Mesenchymal stem cell (in vitro differentiated cells and primary cell): ENCODE measurements around the gene NDST1.
A peak's percentile ranks its signal among the peaks of the same experiment; 100 is the strongest.
"Not testable (repeated sequence)": the region's sequence is repeated elsewhere in the genome, so short reads cannot be mapped to it uniquely, and the experiment has no call there.

ENCODE experiments used
- DNase-seq: peaks from one replicate; pipeline ENCODE4 v3.0.0-alpha.2; 2013
- H2AFZ ChIP-seq: one replicate; pipeline ENCODE4 v1.6.1; 2013; ENCODE audit warnings: low read depth, mild to moderate bottlenecking, control low read depth, inconsistent platforms, low read length, moderate library complexity
- H2AK5ac ChIP-seq: 2 replicates; pipeline ENCODE4 v1.6.1; 2013; ENCODE audit warnings: low read length, moderate library complexity, mild to moderate bottlenecking, inconsistent platforms; ENCODE audit not compliant: severe bottlenecking
- H2BK120ac ChIP-seq: one replicate; pipeline ENCODE4 v1.6.1; 2013; ENCODE audit warnings: low read depth, mild to moderate bottlenecking, inconsistent platforms, low read length, moderate library complexity
- H2BK12ac ChIP-seq, 2 experiments: one replicate each; pipeline ENCODE4 v1.6.1; 2013; ENCODE audit warnings: inconsistent platforms in 2 of 2, low read length in 2 of 2, mild to moderate bottlenecking in 2 of 2, moderate library complexity in 2 of 2, control low read depth in 1 of 2
- H2BK15ac ChIP-seq: one replicate; pipeline ENCODE4 v1.6.1; 2013; ENCODE audit warnings: mild to moderate bottlenecking, low read depth, inconsistent platforms; ENCODE audit not compliant: poor library complexity, severe bottlenecking
- H2BK5ac ChIP-seq: 2 replicates; pipeline ENCODE4 v1.6.1; 2013; ENCODE audit warnings: low read depth, mild to moderate bottlenecking, low read length, control low read depth, inconsistent platforms; ENCODE audit not compliant: poor library complexity, severe bottlenecking
- H3K14ac ChIP-seq, 2 experiments: one replicate each; pipeline ENCODE4 v1.6.1; 2013; ENCODE audit warnings: inconsistent platforms in 2 of 2, low read length in 2 of 2, control low read depth in 1 of 2, mild to moderate bottlenecking in 1 of 2, moderate library complexity in 1 of 2
- H3K18ac ChIP-seq, 2 experiments: one replicate each; pipeline ENCODE4 v1.6.1; 2013; ENCODE audit warnings: inconsistent platforms in 2 of 2, low read length in 2 of 2, control low read depth in 1 of 2, low read depth in 1 of 2, mild to moderate bottlenecking in 1 of 2
- H3K23ac ChIP-seq, 2 experiments: one replicate each; pipeline ENCODE4 v1.6.1; 2013; ENCODE audit warnings: inconsistent platforms in 2 of 2, low read length in 2 of 2, mild to moderate bottlenecking in 2 of 2, moderate library complexity in 2 of 2, control low read depth in 1 of 2
- H3K27ac ChIP-seq: 2 replicates; pipeline ENCODE4 v1.5.1; 2013; ENCODE audit warnings: mild to moderate bottlenecking, moderate library complexity, low read length, control low read depth, inconsistent platforms; ENCODE audit not compliant: poor library complexity, severe bottlenecking
- H3K27me3 ChIP-seq, 2 experiments: 2 replicates each; pipeline versions ENCODE4 v1.6.1 to v1.7.0; 2013; ENCODE audit warnings: low read length in 2 of 2, mild to moderate bottlenecking in 2 of 2, moderate library complexity in 2 of 2, control low read depth in 1 of 2, inconsistent platforms in 1 of 2; ENCODE audit not compliant: control insufficient read depth in 1 of 2, insufficient read depth in 1 of 2
- H3K36me3 ChIP-seq, 2 experiments: 2 replicates each; pipeline versions ENCODE4 v1.6.1 to v1.7.0; 2013; ENCODE audit warnings: low read length in 2 of 2, control low read depth in 1 of 2, inconsistent platforms in 1 of 2, low read depth in 1 of 2, mild to moderate bottlenecking in 1 of 2; ENCODE audit not compliant: insufficient read depth in 2 of 2, control insufficient read depth in 1 of 2
- H3K4ac ChIP-seq, 2 experiments: one replicate each; pipeline ENCODE4 v1.6.1; 2013; ENCODE audit warnings: inconsistent platforms in 2 of 2, low read length in 2 of 2, mild to moderate bottlenecking in 2 of 2, moderate library complexity in 2 of 2, control low read depth in 1 of 2, low read depth in 1 of 2
- H3K4me1 ChIP-seq: 2 replicates; pipeline ENCODE4 v1.6.1; 2013; ENCODE audit warnings: low read depth, low read length, control low read depth; ENCODE audit not compliant: control insufficient read depth, insufficient read depth
- H3K4me2 ChIP-seq: 2 replicates; pipeline ENCODE4 v1.6.1; 2013; ENCODE audit warnings: low read length, mild to moderate bottlenecking, inconsistent platforms; ENCODE audit not compliant: poor library complexity, severe bottlenecking
- H3K4me3 ChIP-seq, 2 experiments: 2 replicates each; pipeline versions ENCODE4 v1.5.1 to v1.7.0; 2013; ENCODE audit warnings: low read length in 2 of 2, mild to moderate bottlenecking in 2 of 2, control low read depth in 1 of 2, low read depth in 1 of 2; ENCODE audit not compliant: insufficient read depth in 1 of 2
- H3K79me1 ChIP-seq: replicated peaks from 2 replicates; pipeline ENCODE4 v1.6.1; 2013; ENCODE audit warnings: mild to moderate bottlenecking, control low read depth, low read length, inconsistent platforms; ENCODE audit not compliant: poor library complexity, severe bottlenecking
- H3K9ac ChIP-seq: 2 replicates; pipeline ENCODE4 v1.7.0; 2013; ENCODE audit warnings: mild to moderate bottlenecking, low read length, moderate library complexity
- H3K9me3 ChIP-seq: 2 replicates; pipeline ENCODE4 v1.7.0; 2013; ENCODE audit warnings: mild to moderate bottlenecking, low read length; ENCODE audit not compliant: control insufficient read depth
- H4K8ac ChIP-seq: one replicate; pipeline ENCODE4 v1.6.1; 2013; ENCODE audit warnings: inconsistent platforms, mild to moderate bottlenecking, low read length, moderate library complexity
- H4K91ac ChIP-seq: one replicate; pipeline ENCODE4 v1.6.1; 2013; ENCODE audit warnings: mild to moderate bottlenecking, low read length, inconsistent platforms
- WGBS: methylation state at CpG from one replicate; pipeline ENCODE4 v1.1.7; 2013; ENCODE audit warnings: mixed read lengths; 5-methylcytosine and 5-hydroxymethylcytosine counted together

Gene NDST1

GRCh38 chr5:150473673-150474358, 34.1 kb upstream of the NDST1 start:
- H3K36me3 ChIP-seq, result no peaks in the 10 kb centered on the region
- H2BK12ac ChIP-seq, result peak overlapping the region; percentile 86 to 92
- no peak overlapping the region for H4K91ac ChIP-seq
- H3K9me3 ChIP-seq, result no peaks in the 10 kb centered on the region
- peak overlapping the region; percentile 99 for H3K27ac ChIP-seq
- H3K4ac ChIP-seq, result peak overlapping the region in 1 of 2 experiments; percentile 86
- H2BK5ac ChIP-seq, result peak overlapping the region; percentile 98
- peaks cover 1% of the 10 kb centered on the region for H3K79me1 ChIP-seq
- no peak overlapping the region for H3K4me3 ChIP-seq
- peak overlapping the region; percentile 88 for H3K9ac ChIP-seq
- peak overlapping the region; percentile 69 for H2AFZ ChIP-seq
- peak; percentile 60 for DNase-seq
- no peak overlapping the region for H3K4me2 ChIP-seq
- H2BK15ac ChIP-seq, result no peak overlapping the region
- peaks cover 32% of the 10 kb centered on the region for H3K4me1 ChIP-seq
- H4K8ac ChIP-seq, result peak overlapping the region; percentile 23
- H3K23ac ChIP-seq, result no peak overlapping the region
- no peak overlapping the region for H2BK120ac ChIP-seq
- peak overlapping the region in 1 of 2 experiments; percentile 11 for H3K14ac ChIP-seq
- 62% methylated on average over 11 of the region's 12 CpGs for WGBS
- peak overlapping the region; percentile 61 to 67 for H3K18ac ChIP-seq
- H3K27me3 ChIP-seq, result no peaks in the 10 kb centered on the region
- peak overlapping the region; percentile 74 for H2AK5ac ChIP-seq

GRCh38 chr5:150476568-150476967, 31.4 kb upstream of the NDST1 start:
- H2BK15ac ChIP-seq, H3K79me1 ChIP-seq, H3K4me2 ChIP-seq, H3K27me3 ChIP-seq, H4K8ac ChIP-seq, H3K23ac ChIP-seq, H2BK120ac ChIP-seq, H3K4me3 ChIP-seq, H3K36me3 ChIP-seq, H2AFZ ChIP-seq, H4K91ac ChIP-seq, H3K9me3 ChIP-seq, DNase-seq: not testable (repeated sequence)
- Histone ChIP-seq H3K4ac (peak overlapping the region; percentile 35 to 73), H3K18ac (peak overlapping the region in 1 of 2 experiments; percentile 81), H3K27ac (peak overlapping the region; percentile 37), H3K9ac (peak overlapping the region; percentile 1), H3K4me1 (peaks cover 33% of the 10 kb centered on the region), H3K14ac (peak overlapping the region in 1 of 2 experiments; percentile 77), H2AK5ac (peak overlapping the region; percentile 100), H2BK12ac (peak overlapping the region; percentile 85 to 99), H2BK5ac (peak overlapping the region; percentile 49)
- WGBS, result no CpG with 5 or more reads among the region's 6 CpGs

- WGBS, result 81% methylated on average over 2 of the region's 2 CpGs
- no peak overlapping the region for H3K18ac ChIP-seq
- peak overlapping the region in 1 of 2 experiments; percentile 59 for H3K4ac ChIP-seq
- H3K4me3 ChIP-seq, result no peak overlapping the region
- peaks cover 3% of the 10 kb centered on the region for H3K79me1 ChIP-seq
- peak overlapping the region; percentile 100 for H2AK5ac ChIP-seq
- H3K4me1 ChIP-seq, result peaks cover 22% of the 10 kb centered on the region
- no peak overlapping the region for H4K8ac ChIP-seq
- no peak overlapping the region for H3K4me2 ChIP-seq
- H2BK15ac ChIP-seq, result no peak overlapping the region
- no peaks in the 10 kb centered on the region for H3K9me3 ChIP-seq
- no peak overlapping the region for H2BK5ac ChIP-seq
- no peak for DNase-seq
- no peak overlapping the region for H3K23ac ChIP-seq
- H2BK120ac ChIP-seq, result no peak overlapping the region
- peak overlapping the region; percentile 46 to 87 for H2BK12ac ChIP-seq
- no peak overlapping the region for H3K9ac ChIP-seq
- no peak overlapping the region for H4K91ac ChIP-seq
- H3K14ac ChIP-seq, result no peak overlapping the region
- no peak overlapping the region for H2AFZ ChIP-seq
- peak overlapping the region; percentile 39 for H3K27ac ChIP-seq
- H3K36me3 ChIP-seq, result peaks cover 0 to 4% of the 10 kb centered on the region in 2 experiments
- H3K27me3 ChIP-seq, result no peaks in the 10 kb centered on the region
These were observed 28.5 kb upstream of the NDST1 start for GRCh38 chr5:150479416-150479815.

- Histone ChIP-seq H2AFZ (no peak overlapping the region), H3K27me3 (no peaks in the 10 kb centered on the region), H4K91ac (no peak overlapping the region), H3K14ac (no peak overlapping the region), H2BK15ac (peak overlapping the region; percentile 93), H3K4ac (no peak overlapping the region), H2BK120ac (no peak overlapping the region), H4K8ac (no peak overlapping the region), H3K27ac (no peak overlapping the region), H3K4me1 (peaks cover 15% of the 10 kb centered on the region), H3K9me3 (no peaks in the 10 kb centered on the region), H2AK5ac (peak overlapping the region; percentile 78), H3K9ac (no peak overlapping the region), H3K23ac (peak overlapping the region in 1 of 2 experiments; percentile 40), H2BK5ac (no peak overlapping the region), H3K18ac (no peak overlapping the region), H2BK12ac (peak overlapping the region in 1 of 2 experiments; percentile 22), H3K4me3 (no peak overlapping the region), H3K36me3 (peaks cover 0 to 4% of the 10 kb centered on the region in 2 experiments), H3K4me2 (no peak overlapping the region), H3K79me1 (peaks cover 3% of the 10 kb centered on the region)
- no peak for DNase-seq
- WGBS, result 89% methylated on average over 6 of the region's 6 CpGs
These were observed 26.3 kb upstream of the NDST1 start for GRCh38 chr5:150481708-150481965.
